Fibroblast of villous mesenchyme (primary cell): Measurements from ENCODE around the gene PEPD. TPM values are rescaled to one million over a fixed set of nuclear protein-coding genes. Genes with fewer than 3 reads are reported as not detected.

Experiments used
- DNase-seq: peaks from one replicate; pipeline ENCODE4 v3.0.0-alpha.2; 2010; ENCODE audit warnings: low read depth
- H3K4me3 ChIP-seq: 2 replicates; pipeline ENCODE4 v1.5.1; 2011; ENCODE audit warnings: low read depth, mild to moderate bottlenecking, low read length
- CTCF ChIP-seq: IDR thresholded peaks from 2 replicates; pipeline ENCODE4 v1.5.1; 2012; ENCODE audit warnings: low read depth, mild to moderate bottlenecking, low read length; ENCODE audit not compliant: insufficient read depth
- total RNA-seq: library from RNA; depleted of rRNA; stranded (reverse); fragments of >200 nt; gene quantifications from 2 replicates; pipeline ENCODE4 v1.2.3, GENCODE V29; 2012

PEPD gene
- total RNA-seq, 1 donor, result 66.1 TPM

- no peak for TF ChIP-seq CTCF
- DNase-seq, result no peak
- no peak overlapping the region for H3K4me3 ChIP-seq
Measured at GRCh38 chr19:33349319-33350289, 172.0 kb downstream of the PEPD start.

- DNase-seq, result peak; percentile 41
- no peak overlapping the region for H3K4me3 ChIP-seq
- TF ChIP-seq CTCF, result no peak
Measured at GRCh38 chr19:33348301-33349010, 173.1 kb downstream of the PEPD start.

- no peak overlapping the region for H3K4me3 ChIP-seq
- no peak for TF ChIP-seq CTCF
- DNase-seq, result no peak
Measured at GRCh38 chr19:33347300-33347699, 174.3 kb downstream of the PEPD start.

- no peak for DNase-seq
- H3K4me3 ChIP-seq, result no peak overlapping the region
- TF ChIP-seq CTCF, result no peak
Measured at GRCh38 chr19:33346665-33347064, 174.9 kb downstream of the PEPD start.

- DNase-seq, result no peak
- H3K4me3 ChIP-seq, result no peak overlapping the region
- no peak for TF ChIP-seq CTCF
Measured at GRCh38 chr19:33345163-33345562, 176.4 kb downstream of the PEPD start.

- no peak overlapping the region for H3K4me3 ChIP-seq
- no peak for TF ChIP-seq CTCF
- no peak for DNase-seq
Measured at GRCh38 chr19:33344573-33344925, 177.0 kb downstream of the PEPD start.
